A549 (cell line): ENCODE results near the gene VGF.

Experiments used
- CBX2 ChIP-seq: fragments of 200-600 bp; sonication (generic); IDR thresholded peaks from 2 replicates; pipeline ENCODE4 v1.6.1; 2016; ENCODE audit warnings: low read depth, mild to moderate bottlenecking, borderline replicate concordance
- CHD4 ChIP-seq: fragments of 200-600 bp; sonication (generic); IDR thresholded peaks from 2 replicates; pipeline ENCODE4 v1.6.1; 2016; ENCODE audit warnings: antibody characterized with exemption, mild to moderate bottlenecking, borderline replicate concordance
- TF ChIP-seq, protein P1 (sequence below): fragments of >200 bp; sonication (Bioruptor Twin); formaldehyde crosslinking; IDR thresholded peaks from 3 replicates; pipeline ENCODE4 v1.5.1; 2016

DNA sequence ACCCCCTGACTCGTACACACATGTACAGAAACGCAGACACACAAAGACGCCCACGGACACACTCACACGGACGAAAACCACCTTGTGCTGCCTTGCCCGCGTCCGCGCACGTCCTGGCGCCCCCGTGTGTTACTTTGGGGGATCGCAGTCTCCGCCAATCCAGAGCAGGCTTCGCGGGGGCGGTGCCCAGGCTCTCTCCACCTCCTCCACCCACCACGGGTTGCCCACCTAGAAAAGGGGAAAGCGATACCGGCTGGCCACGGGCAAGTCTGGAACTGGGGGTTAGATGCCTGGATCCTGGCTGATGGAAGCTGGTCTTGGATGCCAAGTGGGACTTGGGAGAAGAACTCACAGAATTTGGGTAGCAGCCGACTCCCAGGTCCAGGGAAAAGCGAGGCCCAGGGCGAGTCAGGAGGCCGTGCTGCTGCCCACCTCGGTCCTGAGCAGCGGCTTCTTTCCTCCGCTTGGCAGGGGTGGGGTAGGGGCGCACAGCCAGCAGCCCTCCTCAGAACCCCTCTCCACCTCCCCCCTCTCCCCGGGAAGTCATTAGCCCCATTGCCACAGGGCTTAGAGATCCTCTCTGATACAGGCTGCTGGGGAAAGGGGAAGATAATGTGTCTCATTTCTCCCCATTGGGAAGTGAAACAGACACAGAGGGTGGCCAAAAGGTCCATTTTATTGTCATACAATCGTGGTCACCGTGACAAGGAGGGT lies 4.6 kb upstream of the VGF start:
- TF ChIP-seq, protein P1, sequence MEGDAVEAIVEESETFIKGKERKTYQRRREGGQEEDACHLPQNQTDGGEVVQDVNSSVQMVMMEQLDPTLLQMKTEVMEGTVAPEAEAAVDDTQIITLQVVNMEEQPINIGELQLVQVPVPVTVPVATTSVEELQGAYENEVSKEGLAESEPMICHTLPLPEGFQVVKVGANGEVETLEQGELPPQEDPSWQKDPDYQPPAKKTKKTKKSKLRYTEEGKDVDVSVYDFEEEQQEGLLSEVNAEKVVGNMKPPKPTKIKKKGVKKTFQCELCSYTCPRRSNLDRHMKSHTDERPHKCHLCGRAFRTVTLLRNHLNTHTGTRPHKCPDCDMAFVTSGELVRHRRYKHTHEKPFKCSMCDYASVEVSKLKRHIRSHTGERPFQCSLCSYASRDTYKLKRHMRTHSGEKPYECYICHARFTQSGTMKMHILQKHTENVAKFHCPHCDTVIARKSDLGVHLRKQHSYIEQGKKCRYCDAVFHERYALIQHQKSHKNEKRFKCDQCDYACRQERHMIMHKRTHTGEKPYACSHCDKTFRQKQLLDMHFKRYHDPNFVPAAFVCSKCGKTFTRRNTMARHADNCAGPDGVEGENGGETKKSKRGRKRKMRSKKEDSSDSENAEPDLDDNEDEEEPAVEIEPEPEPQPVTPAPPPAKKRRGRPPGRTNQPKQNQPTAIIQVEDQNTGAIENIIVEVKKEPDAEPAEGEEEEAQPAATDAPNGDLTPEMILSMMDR, result peak; percentile 85
- TF ChIP-seq CHD4, result no peak
- no peak for TF ChIP-seq CBX2
